GM23338 (cell line): ENCODE data around the gene SLC25A42. TPM values are rescaled to one million over a fixed set of nuclear protein-coding genes. Genes with fewer than 3 reads are reported as not detected.

ENCODE experiments used
- ATAC-seq: fragments of 200-7000 bp; cut with Tn5 transposase; 3 replicates; pipeline ENCODE4 v1.9.1; 2020
- DNase-seq: peaks from one replicate; pipeline ENCODE4 v3.0.0-alpha.2; 2015; ENCODE audit warnings: low spot score
- H2AFZ ChIP-seq: fragments of 200-600 bp; sonication (generic); 2 replicates; pipeline ENCODE4 v1.8.0; 2016; ENCODE audit warnings: antibody characterized with exemption, mild to moderate bottlenecking, moderate library complexity
- H3F3A ChIP-seq: fragments of 200-600 bp; sonication (generic); replicated peaks from 2 replicates; pipeline ENCODE4 v1.8.0; 2017; ENCODE audit warnings: antibody characterized with exemption, mixed run types, low read depth
- H3K27ac ChIP-seq: fragments of 200-600 bp; sonication (generic); 2 replicates; pipeline ENCODE4 v1.6.1; 2016; ENCODE audit warnings: low read depth
- H3K27me3 ChIP-seq: fragments of 200-600 bp; sonication (generic); 2 replicates; pipeline ENCODE4 v1.8.0; 2016; ENCODE audit warnings: mild to moderate bottlenecking, mixed run types, moderate library complexity; ENCODE audit not compliant: insufficient read depth
- H3K36me3 ChIP-seq: fragments of 200-600 bp; sonication (generic); 2 replicates; pipeline ENCODE4 v1.8.0; 2016; ENCODE audit warnings: mild to moderate bottlenecking; ENCODE audit not compliant: insufficient read depth
- H3K4me1 ChIP-seq: fragments of 200-600 bp; sonication (generic); 2 replicates; pipeline ENCODE4 v1.8.0; 2016; ENCODE audit warnings: mild to moderate bottlenecking, moderate library complexity; ENCODE audit not compliant: insufficient read depth
- H3K4me2 ChIP-seq: fragments of 200-600 bp; sonication (generic); 2 replicates; pipeline ENCODE4 v1.7.1; 2017; ENCODE audit warnings: mixed run types
- H3K4me3 ChIP-seq: fragments of 200-600 bp; sonication (generic); 2 replicates; pipeline ENCODE4 v1.6.1; 2016; ENCODE audit warnings: mixed run types
- H3K79me2 ChIP-seq: fragments of 200-600 bp; sonication (generic); replicated peaks from 2 replicates; pipeline ENCODE4 v1.8.0; 2017; ENCODE audit warnings: mild to moderate bottlenecking; ENCODE audit not compliant: insufficient read depth
- H3K9me2 ChIP-seq: fragments of 200-600 bp; sonication (generic); 2 replicates; pipeline ENCODE4 v1.8.0; 2017; ENCODE audit not compliant: insufficient read depth
- H4K20me1 ChIP-seq: fragments of 200-600 bp; sonication (generic); replicated peaks from 2 replicates; pipeline ENCODE4 v1.8.0; 2017; ENCODE audit warnings: mild to moderate bottlenecking; ENCODE audit not compliant: insufficient read depth
- H3K27ac Mint-ChIP-seq: 2 replicates; pipeline ENCODE4 v1.8.0; 2020; ENCODE audit warnings: inconsistent platforms, mild to moderate bottlenecking, moderate library complexity, mixed read lengths
- H3K27me3 Mint-ChIP-seq: 3 replicates; pipeline ENCODE4 v1.8.0; 2022; ENCODE audit warnings: low read depth, mild to moderate bottlenecking, moderate library complexity, mixed read lengths, inconsistent platforms; ENCODE audit not compliant: insufficient read depth, poor library complexity
- H3K36me3 Mint-ChIP-seq: 3 replicates; pipeline ENCODE4 v1.8.0; 2021; ENCODE audit warnings: low read depth, mild to moderate bottlenecking, inconsistent platforms, moderate library complexity, mixed read lengths
- H3K4me1 Mint-ChIP-seq: 3 replicates; pipeline ENCODE4 v1.8.0; 2020; ENCODE audit warnings: mild to moderate bottlenecking, inconsistent platforms, mixed read lengths
- H3K4me3 Mint-ChIP-seq: 3 replicates; pipeline ENCODE4 v1.8.0; 2021; ENCODE audit warnings: moderate library complexity, mild to moderate bottlenecking, inconsistent platforms, mixed read lengths
- H3K9me3 Mint-ChIP-seq: 3 replicates; pipeline ENCODE4 v1.8.0; 2020; ENCODE audit warnings: moderate library complexity, mild to moderate bottlenecking, inconsistent platforms, mixed read lengths
- CREB1 ChIP-seq: fragments of 250-450 bp; sonication (Bioruptor Pico); IDR thresholded peaks from 2 replicates; pipeline ENCODE4 v1.5.0; 2020; ENCODE audit warnings: low read depth, mild to moderate bottlenecking, moderate library complexity
- ETS1 ChIP-seq: IDR thresholded peaks from 2 replicates; pipeline ENCODE4 v1.6.1; 2016; ENCODE audit warnings: antibody characterized with exemption
- EZH2 ChIP-seq: fragments of 200-600 bp; sonication (generic); IDR thresholded peaks from one replicate; pipeline ENCODE4 v1.8.0; 2017; ENCODE audit warnings: antibody characterized with exemption, mild to moderate bottlenecking, low read depth; ENCODE audit not compliant: unreplicated experiment
- EZH2phosphoT487 ChIP-seq: fragments of 200-600 bp; sonication (generic); IDR thresholded peaks from one replicate; pipeline ENCODE4 v1.8.1; 2018; ENCODE audit warnings: antibody characterized with exemption; ENCODE audit not compliant: unreplicated experiment
- JUNB ChIP-seq: IDR thresholded peaks from one replicate; pipeline ENCODE4 v1.6.1; 2016; ENCODE audit warnings: antibody characterized with exemption; ENCODE audit not compliant: unreplicated experiment
- NANOG ChIP-seq: IDR thresholded peaks from 2 replicates; pipeline ENCODE4 v1.6.1; 2016; ENCODE audit warnings: antibody characterized with exemption, borderline replicate concordance
- POLR2AphosphoS5 ChIP-seq: IDR thresholded peaks from 2 replicates; pipeline ENCODE4 v1.6.1; 2016; ENCODE audit warnings: antibody characterized with exemption, low read depth
- STAT1 ChIP-seq: IDR thresholded peaks from one replicate; pipeline ENCODE4 v1.6.1; 2016; ENCODE audit warnings: antibody characterized with exemption; ENCODE audit not compliant: unreplicated experiment
- ZNF462 ChIP-seq: fragments of 250-450 bp; sonication (Bioruptor Pico); IDR thresholded peaks from 2 replicates; pipeline ENCODE4 v1.5.0; 2020; ENCODE audit warnings: mild to moderate bottlenecking, moderate library complexity
- polyA plus RNA-seq: library from polyadenylated mRNA; unstranded; fragments of >200 nt; fragmentation: Nextera tagmentation; extraction: Ambion mirVana; gene quantifications from 2 replicates; pipeline ENCODE4 v1.2.1, GENCODE V29; 2016
- total RNA-seq: library from RNA; depleted of rRNA; stranded (reverse); fragments of >200 nt; shearing (Covaris generic); gene quantifications from 2 replicates; pipeline ENCODE4 v1.2.3, GENCODE V29; 2014

SLC25A42 gene
- total and polyA plus RNA-seq, 2 experiments from 2014 or later, result 7.3 to 7.6 TPM

- Histone ChIP-seq H3K4me3 (no peak overlapping the region), H2AFZ (no peak overlapping the region), H3K36me3 (no peaks in the 10 kb centered on the region), H3K4me2 (no peak overlapping the region), H4K20me1 (peaks cover 9% of the 10 kb centered on the region; the same call in 1 of the 2 replicates), H3K27me3 (no peaks in the 10 kb centered on the region), H3F3A (peaks cover 10% of the 10 kb centered on the region; the same call in 1 of the 2 replicates), H3K9me2 (no peaks in the 10 kb centered on the region), H3K79me2 (no peaks in the 10 kb centered on the region), H3K27ac (no peak overlapping the region), H3K4me1 (peaks cover 5% of the 10 kb centered on the region; the same call in 1 of the 2 replicates)
- H3K4me1 Mint-ChIP-seq, result peaks cover 9% of the 10 kb centered on the region
- TF ChIP-seq EZH2phosphoT487 (no peak), JUNB (no peak), POLR2AphosphoS5 (no peak), EZH2 (no peak), STAT1 (no peak), ZNF462 (no peak), CREB1 (no peak), NANOG (no peak), ETS1 (no peak)
- no peak overlapping the region for H3K27ac Mint-ChIP-seq
- ATAC-seq, result no peak
- no peak for DNase-seq
- H3K36me3 Mint-ChIP-seq, result peaks cover 3% of the 10 kb centered on the region; the same call in 1 of the 3 replicates
- no peak overlapping the region for H3K4me3 Mint-ChIP-seq
- peaks cover 45% of the 10 kb centered on the region for H3K27me3 Mint-ChIP-seq
- H3K9me3 Mint-ChIP-seq, result no peaks in the 10 kb centered on the region; the same call in 2 of the 3 replicates
Observed at GRCh38 chr19:19139876-19140229, 76.1 kb downstream of the SLC25A42 start.
